Nephron (organoid): ENCODE measurements around the gene C5orf58.

Experiments
- H3K27ac Mint-ChIP-seq, 3 experiments: 2 replicates each; pipeline ENCODE4 v1.8.0; 2020; ENCODE audit warnings: mixed read lengths in 3 of 3, mild to moderate bottlenecking in 2 of 3, moderate library complexity in 1 of 3
- H3K27me3 Mint-ChIP-seq: 2 replicates; pipeline ENCODE4 v1.8.0; 2021; ENCODE audit warnings: low read depth, mild to moderate bottlenecking, moderate library complexity, mixed read lengths
- H3K36me3 Mint-ChIP-seq: 2 replicates; pipeline ENCODE4 v1.8.0; 2020; ENCODE audit warnings: low read depth, mixed read lengths
- H3K4me1 Mint-ChIP-seq: 2 replicates; pipeline ENCODE4 v1.8.0; 2020; ENCODE audit warnings: mixed read lengths
- H3K4me3 Mint-ChIP-seq, 3 experiments: 2 replicates each; pipeline ENCODE4 v1.8.0; 2020; ENCODE audit warnings: mild to moderate bottlenecking in 3 of 3, mixed read lengths in 3 of 3, moderate library complexity in 2 of 3
- H3K9me3 Mint-ChIP-seq: 2 replicates; pipeline ENCODE4 v1.8.0; 2020; ENCODE audit warnings: mixed read lengths
- TF ChIP-seq, protein P1 (sequence below), 3 experiments: fragments of 200-600 bp; sonication (generic); IDR thresholded peaks; one replicate each; pipeline ENCODE4 v1.5.0; 2021; ENCODE audit warnings: antibody characterized with exemption in 3 of 3; ENCODE audit not compliant: unreplicated experiment in 3 of 3

The C5orf58 gene

GRCh38 chr5:170275376-170275994 lies 42.7 kb downstream of the C5orf58 start:
- H3K27ac Mint-ChIP-seq: no peak overlapping the region
- no peaks in the 10 kb centered on the region for H3K9me3 Mint-ChIP-seq
- H3K4me1 Mint-ChIP-seq: peaks cover 14% of the 10 kb centered on the region
- H3K4me3 Mint-ChIP-seq: no peak overlapping the region
- peaks cover 26% of the 10 kb centered on the region for H3K27me3 Mint-ChIP-seq
- H3K36me3 Mint-ChIP-seq: no peaks in the 10 kb centered on the region
- TF ChIP-seq, protein P1, sequence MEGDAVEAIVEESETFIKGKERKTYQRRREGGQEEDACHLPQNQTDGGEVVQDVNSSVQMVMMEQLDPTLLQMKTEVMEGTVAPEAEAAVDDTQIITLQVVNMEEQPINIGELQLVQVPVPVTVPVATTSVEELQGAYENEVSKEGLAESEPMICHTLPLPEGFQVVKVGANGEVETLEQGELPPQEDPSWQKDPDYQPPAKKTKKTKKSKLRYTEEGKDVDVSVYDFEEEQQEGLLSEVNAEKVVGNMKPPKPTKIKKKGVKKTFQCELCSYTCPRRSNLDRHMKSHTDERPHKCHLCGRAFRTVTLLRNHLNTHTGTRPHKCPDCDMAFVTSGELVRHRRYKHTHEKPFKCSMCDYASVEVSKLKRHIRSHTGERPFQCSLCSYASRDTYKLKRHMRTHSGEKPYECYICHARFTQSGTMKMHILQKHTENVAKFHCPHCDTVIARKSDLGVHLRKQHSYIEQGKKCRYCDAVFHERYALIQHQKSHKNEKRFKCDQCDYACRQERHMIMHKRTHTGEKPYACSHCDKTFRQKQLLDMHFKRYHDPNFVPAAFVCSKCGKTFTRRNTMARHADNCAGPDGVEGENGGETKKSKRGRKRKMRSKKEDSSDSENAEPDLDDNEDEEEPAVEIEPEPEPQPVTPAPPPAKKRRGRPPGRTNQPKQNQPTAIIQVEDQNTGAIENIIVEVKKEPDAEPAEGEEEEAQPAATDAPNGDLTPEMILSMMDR (IDR thresholded peaks at IDR 0.05; ENCODE audit: unreplicated experiment in 3 of 3): no peak

DNA sequence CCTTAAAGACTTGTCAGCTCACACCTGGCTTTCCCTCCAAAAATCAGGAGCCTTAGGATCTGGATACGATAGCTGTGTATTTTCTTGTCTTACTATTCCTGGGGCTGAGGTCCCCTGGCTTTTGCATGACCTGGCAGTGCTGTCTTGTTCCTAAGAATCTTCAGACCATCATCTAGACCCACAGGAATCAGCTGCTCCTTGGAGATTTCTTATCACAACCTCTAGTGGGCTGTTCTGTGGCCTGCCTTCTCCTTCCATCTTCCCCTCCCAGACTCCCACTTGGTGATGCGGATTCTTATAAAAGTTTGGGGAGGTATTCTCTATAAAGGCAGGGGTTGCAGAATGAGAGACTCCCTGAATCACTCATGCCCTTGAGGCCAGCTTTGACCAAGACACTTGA lies 43.4 kb downstream of the C5orf58 start:
- TF ChIP-seq, protein P1 (IDR thresholded peaks at IDR 0.05; ENCODE audit: unreplicated experiment in 3 of 3): no peak
- H3K27ac Mint-ChIP-seq: peak overlapping the region in 1 of 3 experiments; percentile 32
- no peaks in the 10 kb centered on the region for H3K36me3 Mint-ChIP-seq
- no peak overlapping the region for H3K4me3 Mint-ChIP-seq
- peaks cover 26% of the 10 kb centered on the region for H3K27me3 Mint-ChIP-seq
- H3K9me3 Mint-ChIP-seq: no peaks in the 10 kb centered on the region
- H3K4me1 Mint-ChIP-seq: peaks cover 12% of the 10 kb centered on the region

- no peak overlapping the region for H3K4me3 Mint-ChIP-seq
- no peaks in the 10 kb centered on the region for H3K36me3 Mint-ChIP-seq
- peaks cover 26% of the 10 kb centered on the region for H3K27me3 Mint-ChIP-seq
- no peaks in the 10 kb centered on the region for H3K9me3 Mint-ChIP-seq
- no peaks in the 10 kb centered on the region for H3K4me1 Mint-ChIP-seq
- H3K27ac Mint-ChIP-seq: no peak overlapping the region
- TF ChIP-seq, protein P1 (IDR thresholded peaks at IDR 0.05; ENCODE audit: unreplicated experiment in 3 of 3): no peak
Measured at GRCh38 chr5:170277867-170278281, 45.1 kb downstream of the C5orf58 start.

GRCh38 chr5:170278611-170279458 lies 46.0 kb downstream of the C5orf58 start:
- TF ChIP-seq, protein P1 (IDR thresholded peaks at IDR 0.05; ENCODE audit: unreplicated experiment in 3 of 3): no peak
- H3K4me3 Mint-ChIP-seq: no peak overlapping the region
- H3K27ac Mint-ChIP-seq: no peak overlapping the region
- peaks cover 6% of the 10 kb centered on the region for H3K9me3 Mint-ChIP-seq
- H3K36me3 Mint-ChIP-seq: no peaks in the 10 kb centered on the region
- no peaks in the 10 kb centered on the region for H3K4me1 Mint-ChIP-seq
- peaks cover 26% of the 10 kb centered on the region for H3K27me3 Mint-ChIP-seq

DNA sequence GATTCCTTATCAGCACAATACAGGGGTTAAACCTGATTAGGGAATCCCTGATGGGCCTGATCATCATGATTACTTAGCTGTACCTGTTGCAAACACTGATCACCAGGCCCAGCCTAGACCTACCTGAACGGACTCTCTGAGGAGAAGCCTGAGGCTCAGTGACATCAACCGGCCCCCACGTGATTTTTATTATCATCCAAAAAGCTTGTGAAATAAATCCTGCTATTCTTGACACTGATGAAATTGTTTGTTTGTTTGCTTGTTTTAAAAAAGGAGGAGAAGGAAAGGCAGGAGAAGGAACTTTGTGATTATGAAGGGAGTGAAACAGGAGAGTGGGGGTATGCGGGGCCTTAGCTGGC lies 46.7 kb downstream of the C5orf58 start:
- TF ChIP-seq, protein P1 (IDR thresholded peaks at IDR 0.05; ENCODE audit: unreplicated experiment in 3 of 3): no peak
- peaks cover 22% of the 10 kb centered on the region for H3K27me3 Mint-ChIP-seq
- H3K27ac Mint-ChIP-seq: no peak overlapping the region
- H3K4me3 Mint-ChIP-seq: no peak overlapping the region
- no peaks in the 10 kb centered on the region for H3K36me3 Mint-ChIP-seq
- peaks cover 6% of the 10 kb centered on the region for H3K9me3 Mint-ChIP-seq
- H3K4me1 Mint-ChIP-seq: no peaks in the 10 kb centered on the region
